Heart right ventricle (tissue), 16 donors: ENCODE measurements around the gene CCR2. TPM values are rescaled to one million over a fixed set of nuclear protein-coding genes. Genes with fewer than 3 reads are reported as not detected.
A peak's percentile ranks its signal among the peaks of the same experiment; 100 is the strongest.

Source experiments
- ATAC-seq, 8 donors: fragments of 200-7000 bp; cut with Tn5 transposase; one replicate each; pipeline ENCODE4 v1.9.1; 2020; ENCODE audit warnings: mild to moderate bottlenecking in 8 of 8, moderate library complexity in 8 of 8, moderate number of reproducible peaks in 1 of 8
- DNase-seq, 2 donors: peaks; one replicate each; pipeline ENCODE4 v3.0.0-alpha.2; 2020
- H3K27ac ChIP-seq, 10 donors: fragments of 200-600 bp; sonication (generic) in 2 of 10; one replicate each; pipeline versions ENCODE4 v1.5.0 to v1.8.0; 2020 to 2022; ENCODE audit warnings: mild to moderate bottlenecking in 3 of 10
- H3K27me3 ChIP-seq, 7 donors: fragments of 200-600 bp; one replicate each; pipeline ENCODE4 v1.8.0; 2021 to 2022; ENCODE audit warnings: mild to moderate bottlenecking in 2 of 7
- H3K36me3 ChIP-seq, 9 donors: fragments of 200-600 bp; sonication (generic) in 1 of 9; one replicate each; pipeline versions ENCODE4 v1.5.0 to v1.8.0; 2020 to 2022; ENCODE audit warnings: mild to moderate bottlenecking in 2 of 9
- H3K4me1 ChIP-seq, 9 donors: fragments of 200-600 bp; sonication (generic) in 1 of 9; one replicate each; pipeline versions ENCODE4 v1.5.0 to v1.8.0; 2020 to 2022; ENCODE audit warnings: mild to moderate bottlenecking in 4 of 9
- H3K4me3 ChIP-seq, 10 donors: fragments of 200-600 bp; sonication (generic) in 2 of 10; one replicate each; pipeline versions ENCODE4 v1.5.0 to v1.8.0; 2020 to 2022; ENCODE audit warnings: mild to moderate bottlenecking in 7 of 10, moderate library complexity in 2 of 10
- H3K9me3 ChIP-seq, 11 donors: fragments of 200-600 bp in 10 of 11; sonication (generic) in 2 of 11; one replicate each; pipeline versions ENCODE4 v1.5.0 to v1.8.0; 2013 to 2022; ENCODE audit warnings: mild to moderate bottlenecking in 2 of 11, control low read depth in 1 of 11, moderate library complexity in 1 of 11
- CTCF ChIP-seq, 9 donors: fragments of 200-600 bp; sonication (generic) in 2 of 9; IDR thresholded peaks; one replicate each; pipeline versions ENCODE4 v1.5.0 to v1.8.0; 2021 to 2022; ENCODE audit warnings: antibody characterized with exemption in 9 of 9, mild to moderate bottlenecking in 5 of 9, moderate library complexity in 1 of 9
- WGBS, 2 donors: extraction: QIAGEN DNeasy Blood & Tissue Kit; methylation state at CpG; one replicate each; pipeline ENCODE4 v1.1.7; 2013; ENCODE audit warnings: inconsistent platforms in 1 of 2; 5-methylcytosine and 5-hydroxymethylcytosine counted together
- intact Hi-C, 10 donors: fragments of 100-400 bp; cut with DNase I; formaldehyde crosslinking; loops; one replicate each; pipeline versions ENCODE4 v1.11.1 to v1.14.2; 2022
- polyA plus RNA-seq, 2 donors: library from polyadenylated mRNA; stranded (reverse); fragments of 200-250 nt; gene quantifications; one replicate each; pipeline ENCODE4 v1.2.3, GENCODE V29; 2013
- total RNA-seq, 10 donors: library from RNA; stranded (reverse); fragmentation: NEBNext Ultra II Directional in 3 of 10; extraction: Animal tissue kit (Norgen Biotek cat#: 25700) in 3 of 10; gene quantifications; one replicate each; pipeline versions ENCODE4 v1.2.1 to v1.2.4, GENCODE V29; 2021 to 2023
- donor health status: Arrhythmogenic right ventricular cardiomyopathy.
- donor health status: ischemic (EF 13 %, LVEDD 7.1; RV severe dilation, severe dysfunction).
- donor health status: healthy with polysubstance abuse.
- donor health status: DM: no; HTN: yes; CAD: no.
- donor health status: DM: no; HTN: no; CAD: no.
- donor health status: ischemic (EF 25% LVEDD 6.9; RV normal size, moderate dysfunction).
- donor health status: ischemic (EF 25% LVEDD 5.7; RV mildly dilated, moderate dysfunction).
- donor health status: healthy.
- donor health status: DM: yes; HTN: yes; CAD: no.
- donor health status: Ischemic cardiomyopathy.
- donor health status: ischemic (EF 35%, LVEDD 5.7; RV mildly dilated, moderate dysfunction).
- donor health status: nonischemic (EF 11% LVEDD 7.7; RV severe dilation, severe dysfunction).
- donor health status: DM: yes; HTN: yes; CAD: no.
- donor health status: PGD.
- donor health status: ischemic (EF 29% LVEDD 5.4; RV normal size, mild dysfunction).
- donor health status: nonischemic (EF 23%, LVEDD 6.1; RV moderate dilation, normal function).

Gene CCR2
- total and polyA plus RNA-seq, 12 donors: 0.15 to 8.7 (median 0.58) TPM

- Histone ChIP-seq H3K27me3 (peaks cover 0 to 11% (median 4%) of the 10 kb centered on the region in 7 donors), H3K36me3 (no peaks in the 10 kb centered on the region), H3K9me3 (no peaks in the 10 kb centered on the region), H3K4me3 (peak overlapping the region in 3 of 10 donors; percentile 1 to 20 (median 9)), H3K27ac (peak overlapping the region in 1 of 10 donors; percentile 74), H3K4me1 (peaks cover 0 to 53% (median 0%) of the 10 kb centered on the region in 9 donors)
- ATAC-seq (peak in 5 of 8 donors; percentile 18 to 42 (median 37)), DNase-seq (no peak)
- 50 to 64% methylated on average over 11 of the region's 11 CpGs for WGBS, 2 donors
- intact Hi-C loops: loop anchor here in 1 of 10 donors (10.0 kb wide), 1 partner anchor 85 kb away; no protein-coding TSS in a partner anchor
- no peak for TF ChIP-seq CTCF (IDR thresholded peaks at IDR 0.05)
These were observed 6.0 kb downstream of the CCR2 start for GRCh38 chr3:46359733-46360493.

GRCh38 chr3:46360907-46361306 lies 7.0 kb downstream of the CCR2 start:
- H3K36me3 ChIP-seq: no peaks in the 10 kb centered on the region
- 64 to 71% methylated on average over 6 of the region's 6 CpGs for WGBS, 2 donors
- intact Hi-C loops: loop anchor here in 1 of 10 donors (10.0 kb wide), 1 partner anchor 86 kb away; no protein-coding TSS in a partner anchor
- DNase-seq (no peak), ATAC-seq (no peak)
- no peak for TF ChIP-seq CTCF (IDR thresholded peaks at IDR 0.05)
- peak overlapping the region in 1 of 10 donors; percentile 74 for H3K27ac ChIP-seq
- H3K27me3 ChIP-seq: peaks cover 0 to 15% (median 5%) of the 10 kb centered on the region in 7 donors
- no peak overlapping the region for H3K4me3 ChIP-seq
- no peaks in the 10 kb centered on the region for H3K9me3 ChIP-seq
- H3K4me1 ChIP-seq: peaks cover 0 to 52% (median 0%) of the 10 kb centered on the region in 9 donors

- intact Hi-C loops: loop anchor here in 1 of 10 donors (10.0 kb wide), 1 partner anchor 87 kb away; no protein-coding TSS in a partner anchor
- ATAC-seq (peak in 4 of 8 donors; percentile 17 to 85 (median 70)), DNase-seq (no peak)
These were observed 7.7 kb downstream of the CCR2 start for GRCh38 chr3:46361408-46362283.

More at GRCh38 chr3:46361408-46362283, 7.7 kb downstream of the CCR2 start:
- no peaks in the 10 kb centered on the region for H3K36me3 ChIP-seq
- no peak overlapping the region for H3K4me3 ChIP-seq
- H3K27ac ChIP-seq: peak overlapping the region in 1 of 10 donors; percentile 74
- H3K4me1 ChIP-seq: peaks cover 0 to 52% (median 0%) of the 10 kb centered on the region in 9 donors
- H3K27me3 ChIP-seq: peaks cover 0 to 20% (median 4%) of the 10 kb centered on the region in 7 donors
- H3K9me3 ChIP-seq: no peaks in the 10 kb centered on the region
- 62 to 68% methylated on average over 8 of the region's 8 CpGs for whole genome bisulfite sequencing, 2 donors
- TF ChIP-seq CTCF (IDR thresholded peaks at IDR 0.05): no peak
